Fibroblast of mammary gland (primary cell): ENCODE data around the gene FN1.

Experiments used
- DNase-seq: peaks from one replicate; pipeline ENCODE4 v3.0.0-alpha.2; 2010; ENCODE audit warnings: low read depth
- H3K4me3 ChIP-seq: 2 replicates; pipeline ENCODE4 v1.5.1; 2011; ENCODE audit warnings: low read depth, mild to moderate bottlenecking, low read length, moderate library complexity; ENCODE audit not compliant: control insufficient read depth
- TF ChIP-seq, protein P1 (sequence below): conservative IDR thresholded peaks from 2 replicates; pipeline ENCODE4 v1.5.1; 2011; ENCODE audit warnings: low read depth, low read length, inconsistent platforms; ENCODE audit not compliant: control insufficient read depth, insufficient read depth

The FN1 gene

GRCh38 chr2:215476424-215476823 lies 40.6 kb upstream of the FN1 start:
- TF ChIP-seq, protein P1, sequence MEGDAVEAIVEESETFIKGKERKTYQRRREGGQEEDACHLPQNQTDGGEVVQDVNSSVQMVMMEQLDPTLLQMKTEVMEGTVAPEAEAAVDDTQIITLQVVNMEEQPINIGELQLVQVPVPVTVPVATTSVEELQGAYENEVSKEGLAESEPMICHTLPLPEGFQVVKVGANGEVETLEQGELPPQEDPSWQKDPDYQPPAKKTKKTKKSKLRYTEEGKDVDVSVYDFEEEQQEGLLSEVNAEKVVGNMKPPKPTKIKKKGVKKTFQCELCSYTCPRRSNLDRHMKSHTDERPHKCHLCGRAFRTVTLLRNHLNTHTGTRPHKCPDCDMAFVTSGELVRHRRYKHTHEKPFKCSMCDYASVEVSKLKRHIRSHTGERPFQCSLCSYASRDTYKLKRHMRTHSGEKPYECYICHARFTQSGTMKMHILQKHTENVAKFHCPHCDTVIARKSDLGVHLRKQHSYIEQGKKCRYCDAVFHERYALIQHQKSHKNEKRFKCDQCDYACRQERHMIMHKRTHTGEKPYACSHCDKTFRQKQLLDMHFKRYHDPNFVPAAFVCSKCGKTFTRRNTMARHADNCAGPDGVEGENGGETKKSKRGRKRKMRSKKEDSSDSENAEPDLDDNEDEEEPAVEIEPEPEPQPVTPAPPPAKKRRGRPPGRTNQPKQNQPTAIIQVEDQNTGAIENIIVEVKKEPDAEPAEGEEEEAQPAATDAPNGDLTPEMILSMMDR, result no peak
- no peak overlapping the region for H3K4me3 ChIP-seq
- no peak for DNase-seq

DNA sequence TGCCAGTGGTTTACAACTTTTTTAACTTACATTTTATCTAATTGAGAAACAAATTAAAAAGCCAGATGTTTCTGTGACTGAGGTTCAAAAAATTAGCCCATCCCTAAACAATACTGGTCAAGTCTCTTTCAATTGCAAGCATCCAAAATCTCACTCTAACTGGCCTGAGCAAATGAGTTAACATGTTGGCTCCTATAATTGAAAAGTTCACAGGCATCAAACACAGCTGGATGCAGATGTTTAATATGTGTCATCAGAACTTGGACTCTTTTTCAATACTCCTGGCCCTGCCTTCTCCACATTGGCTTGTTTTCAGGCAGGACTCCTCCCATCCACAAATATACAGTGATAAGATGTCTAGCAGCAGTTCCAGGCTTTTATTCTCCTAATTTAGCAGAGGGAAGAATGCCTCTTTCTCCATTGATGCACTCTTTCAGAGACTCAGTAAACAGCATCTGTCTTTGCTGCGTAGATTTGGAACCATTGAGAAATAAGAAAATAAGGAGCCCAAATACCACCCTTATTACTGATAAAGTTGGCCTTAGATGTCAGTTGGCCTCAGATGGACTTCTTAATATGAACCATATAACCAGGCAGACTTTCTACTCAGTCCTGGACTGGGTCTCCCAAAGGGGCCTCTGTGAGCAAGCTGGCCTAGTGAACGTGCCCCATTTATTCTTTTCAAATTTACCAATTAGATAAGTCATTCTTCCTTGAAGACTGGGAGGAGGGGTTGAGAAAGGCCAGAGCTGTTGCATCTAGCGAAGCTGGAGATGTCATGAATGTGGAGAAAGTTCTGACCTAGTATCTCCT lies 30.4 kb upstream of the FN1 start:
- peak; percentile 72 for DNase-seq
- no peak overlapping the region for H3K4me3 ChIP-seq
- TF ChIP-seq, protein P1, result no peak

DNA sequence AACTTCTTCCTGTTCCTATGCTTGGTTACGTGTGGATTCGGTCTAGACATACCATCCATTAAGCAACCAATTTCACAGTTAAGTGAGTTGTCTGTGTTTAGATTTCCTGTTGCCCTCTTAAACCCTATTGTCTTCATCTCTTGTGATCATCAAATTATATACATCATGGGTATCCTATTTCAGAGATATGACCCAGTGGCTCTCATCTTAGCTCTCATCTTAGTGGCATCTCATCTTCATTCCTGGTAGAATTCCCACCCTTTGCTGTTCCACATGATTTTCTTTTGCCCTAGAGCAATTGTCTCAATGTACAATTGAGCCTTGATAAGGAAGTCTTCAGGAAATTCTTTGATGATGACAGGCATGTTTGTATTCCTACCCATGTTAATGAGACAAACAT lies 29.4 kb upstream of the FN1 start:
- no peak overlapping the region for H3K4me3 ChIP-seq
- DNase-seq, result no peak
- TF ChIP-seq, protein P1, result no peak

DNA sequence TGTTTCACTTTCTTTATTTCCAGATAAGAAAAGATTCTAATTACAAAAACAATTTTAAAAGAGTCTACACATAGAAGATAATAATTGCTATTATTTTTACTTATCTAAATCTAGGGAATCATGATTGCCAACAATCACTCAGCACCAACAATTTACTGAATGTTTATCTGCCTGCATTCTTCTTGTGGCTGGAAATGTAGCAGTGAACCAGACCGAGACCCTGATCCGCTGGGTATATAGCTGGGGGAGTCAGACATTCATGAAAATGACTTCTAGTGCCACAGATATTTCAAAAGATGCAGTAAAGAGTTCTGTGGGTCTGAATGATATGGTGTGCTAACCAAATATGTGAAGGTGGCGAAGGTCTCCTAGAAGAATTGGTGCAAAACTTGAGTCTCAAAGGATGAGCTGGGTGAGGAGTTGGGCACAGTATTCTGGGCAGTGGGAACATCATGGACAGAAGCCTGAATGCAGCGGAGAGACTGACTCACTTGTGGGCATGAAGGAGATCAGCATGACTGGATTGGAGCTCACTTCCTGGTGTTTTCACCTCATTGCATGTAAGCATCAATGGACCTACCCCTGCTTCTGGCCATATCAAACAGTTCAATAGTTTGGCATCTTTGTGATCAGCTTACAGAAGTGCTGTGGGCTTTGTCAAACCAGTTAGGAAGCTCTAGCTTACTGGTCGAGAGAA lies 26.1 kb upstream of the FN1 start:
- H3K4me3 ChIP-seq, result no peak overlapping the region
- TF ChIP-seq, protein P1, result no peak
- peak; percentile 76 for DNase-seq

DNA sequence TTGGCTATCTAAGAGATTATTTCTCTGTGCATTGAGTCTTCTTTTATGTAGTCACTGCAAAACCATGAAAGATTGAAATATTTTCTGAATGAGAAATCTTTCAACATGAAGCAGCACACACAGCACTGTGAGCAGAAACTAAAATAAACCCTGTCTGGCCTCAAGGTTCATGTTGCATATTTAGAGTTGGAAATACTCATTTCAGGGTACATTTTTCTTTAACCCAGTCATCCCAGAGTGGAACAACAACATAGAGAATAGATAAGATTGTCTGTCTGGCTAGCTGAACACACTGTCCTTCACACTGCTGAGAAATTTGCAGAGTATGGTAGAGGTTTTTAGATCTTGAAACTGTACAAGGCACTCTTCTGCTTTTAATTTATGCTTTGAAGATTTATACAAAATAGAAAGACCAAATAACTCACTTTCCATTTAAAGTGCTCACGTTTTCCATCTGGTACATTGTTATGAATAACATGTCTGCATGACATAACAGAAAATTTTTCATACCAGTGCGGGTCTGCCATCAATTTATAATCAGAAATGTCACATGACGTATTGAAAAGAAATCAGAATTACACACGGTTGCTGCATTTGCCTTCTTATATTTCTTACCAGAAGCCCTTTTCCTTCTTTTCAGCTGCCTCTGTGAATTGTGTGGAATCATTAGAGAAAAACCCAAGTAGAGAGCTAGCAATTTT lies 25.0 kb upstream of the FN1 start:
- peak; percentile 95 for DNase-seq
- TF ChIP-seq, protein P1, result no peak
- no peak overlapping the region for H3K4me3 ChIP-seq

DNA sequence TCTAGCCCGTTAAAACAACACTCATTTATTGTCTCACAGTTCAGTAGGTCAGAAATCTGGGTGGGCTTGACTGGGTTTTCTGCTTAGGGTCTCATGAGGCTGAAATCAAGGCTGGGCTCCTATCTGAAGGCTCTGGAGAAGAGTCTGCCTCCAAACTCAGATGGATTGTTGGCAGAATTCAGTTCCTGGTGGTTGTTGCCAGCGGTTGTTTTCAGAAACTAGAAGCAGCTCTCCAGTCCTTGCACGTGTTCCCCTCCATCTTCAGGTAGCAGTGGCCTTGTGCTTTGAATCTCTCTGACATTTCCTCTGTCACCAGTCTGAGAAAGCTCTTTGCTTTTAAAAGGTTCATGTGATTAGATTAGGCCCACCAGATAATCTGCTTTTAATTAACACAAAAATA lies 20.1 kb upstream of the FN1 start:
- H3K4me3 ChIP-seq, result no peak overlapping the region
- TF ChIP-seq, protein P1, result no peak
- no peak for DNase-seq
